HEK293 (cell line): ENCODE measurements around the gene ARL15.

Source experiments
- CTCF ChIA-PET: fragments of 350-600 bp; formaldehyde crosslinking; extraction: SDS; loops from one replicate; lab custom pipeline; 2021; ENCODE audit warnings: antibody characterized with exemption; lab: Yijun Ruan, JAX
- POLR2A ChIA-PET: fragments of 300-600 bp; formaldehyde crosslinking; extraction: SDS; loops from one replicate; lab custom pipeline; 2020; ENCODE audit warnings: antibody characterized with exemption, inconsistent platforms; lab: Yijun Ruan, JAX
- H3K27ac ChIP-seq: fragments of 200-500 bp; sonication (Bioruptor generic); 2 replicates; pipeline ENCODE4 v1.5.1; 2014; ENCODE audit warnings: low read depth, low read length, control low read depth, inconsistent platforms; ENCODE audit errors: extremely low read depth
- H3K36me3 ChIP-seq, 2 experiments: fragments of 200-500 bp in 1 of 2; sonication (Bioruptor generic) in 1 of 2; 1 replicate in 1 of 2; 2 replicates in 1 of 2; pipeline ENCODE4 v1.5.1; 2014 to 2017; ENCODE audit warnings: inconsistent platforms in 2 of 2, low read length in 2 of 2; ENCODE audit not compliant: control insufficient read depth in 2 of 2, insufficient read depth in 1 of 2
- H3K4me1 ChIP-seq: fragments of 200-500 bp; sonication (Bioruptor generic); 2 replicates; pipeline ENCODE4 v1.5.1; 2014; ENCODE audit warnings: mild to moderate bottlenecking, low read length, inconsistent platforms; ENCODE audit not compliant: control insufficient read depth, insufficient read depth
- H3K4me3 ChIP-seq: 2 replicates; pipeline ENCODE4 v1.5.1; 2011; ENCODE audit warnings: low read depth, mild to moderate bottlenecking, control low read depth, low read length, moderate library complexity
- H3K9me3 ChIP-seq: fragments of 200-500 bp; sonication (Bioruptor generic); 2 replicates; pipeline ENCODE4 v1.5.1; 2014; ENCODE audit warnings: low read depth, low read length, inconsistent platforms; ENCODE audit not compliant: control insufficient read depth, insufficient read depth
- HOXA7 ChIP-seq: sonication (generic); formaldehyde crosslinking; IDR thresholded peaks from 2 replicates; pipeline ENCODE4 v1.8.1; 2022; ENCODE audit warnings: missing genetic modification reagents, borderline replicate concordance
- MYNN ChIP-seq: fragments of 450-650 bp; formaldehyde crosslinking; IDR thresholded peaks from 2 replicates; pipeline ENCODE4 v1.5.1; 2016; ENCODE audit warnings: missing biosample characterization, missing genetic modification characterization, borderline replicate concordance
- PATZ1 ChIP-seq: fragments of 450-650 bp; formaldehyde crosslinking; IDR thresholded peaks from 2 replicates; pipeline ENCODE4 v1.5.1; 2016; ENCODE audit warnings: missing biosample characterization, missing genetic modification characterization
- ZBTB11 ChIP-seq: fragments of 450-650 bp; formaldehyde crosslinking; conservative IDR thresholded peaks from 2 replicates; pipeline ENCODE4 v1.5.1; 2016; ENCODE audit warnings: low read depth, missing biosample characterization, missing genetic modification characterization
- ZBTB48 ChIP-seq: fragments of 450-650 bp; formaldehyde crosslinking; IDR thresholded peaks from 2 replicates; pipeline ENCODE4 v1.5.1; 2016; ENCODE audit warnings: missing biosample characterization, missing genetic modification characterization
- ZNF10 ChIP-seq: fragments of 450-650 bp; formaldehyde crosslinking; IDR thresholded peaks from 2 replicates; pipeline ENCODE4 v1.5.1; 2017; ENCODE audit warnings: missing biosample characterization, missing genetic modification characterization
- ZNF112 ChIP-seq: fragments of 450-650 bp; formaldehyde crosslinking; IDR thresholded peaks from 2 replicates; pipeline ENCODE4 v1.5.0; 2017; ENCODE audit warnings: missing biosample characterization, missing genetic modification characterization
- ZNF140 ChIP-seq: fragments of 450-650 bp; formaldehyde crosslinking; IDR thresholded peaks from 2 replicates; pipeline ENCODE4 v1.5.1; 2016; ENCODE audit warnings: missing biosample characterization, missing genetic modification characterization
- ZNF16 ChIP-seq: fragments of 450-650 bp; formaldehyde crosslinking; IDR thresholded peaks from 2 replicates; pipeline ENCODE4 v1.5.1; 2016; ENCODE audit warnings: low read depth, missing biosample characterization, missing genetic modification characterization
- ZNF175 ChIP-seq: fragments of 450-650 bp; formaldehyde crosslinking; IDR thresholded peaks from 2 replicates; pipeline ENCODE4 v1.5.1; 2016; ENCODE audit warnings: missing biosample characterization, missing genetic modification characterization
- ZNF266 ChIP-seq: fragments of 450-650 bp; formaldehyde crosslinking; IDR thresholded peaks from 2 replicates; pipeline ENCODE4 v1.5.1; 2016; ENCODE audit warnings: missing biosample characterization, missing genetic modification characterization, low read depth
- ZNF510 ChIP-seq: fragments of 450-650 bp; formaldehyde crosslinking; IDR thresholded peaks from 2 replicates; pipeline ENCODE4 v1.5.1; 2018; ENCODE audit warnings: mild to moderate bottlenecking, missing genetic modification characterization, missing biosample characterization; ENCODE audit not compliant: insufficient replicate concordance
- ZNF558 ChIP-seq: fragments of 450-650 bp; formaldehyde crosslinking; IDR thresholded peaks from 2 replicates; pipeline ENCODE4 v1.5.1; 2016; ENCODE audit warnings: missing biosample characterization, missing genetic modification characterization
- ZNF561 ChIP-seq: fragments of 450-650 bp; IDR thresholded peaks from 2 replicates; pipeline ENCODE4 v1.5.1; 2018; ENCODE audit warnings: missing biosample characterization, missing genetic modification characterization, borderline replicate concordance
- TF ChIP-seq, protein P1 (sequence below): fragments of 450-650 bp; formaldehyde crosslinking; IDR thresholded peaks from 2 replicates; pipeline ENCODE4 v1.5.1; 2017; ENCODE audit warnings: missing biosample characterization, missing genetic modification characterization
- TF ChIP-seq, protein P2 (sequence below): fragments of 450-650 bp; formaldehyde crosslinking; IDR thresholded peaks from 2 replicates; pipeline ENCODE4 v1.5.1; 2016; ENCODE audit warnings: missing biosample characterization, missing genetic modification characterization
- TF ChIP-seq, protein P3 (sequence below): fragments of 450-650 bp; formaldehyde crosslinking; IDR thresholded peaks from 2 replicates; pipeline ENCODE4 v1.5.1; 2016; ENCODE audit warnings: missing biosample characterization, missing genetic modification characterization

Gene ARL15

GRCh38 chr5:53891159-53891558, 419.2 kb downstream of the ARL15 start:
- Histone ChIP-seq H3K4me1 (no peaks in the 10 kb centered on the region), H3K4me3 (no peak overlapping the region), H3K9me3 (no peaks in the 10 kb centered on the region), H3K27ac (no peak overlapping the region), H3K36me3 (no peaks in the 10 kb centered on the region)
- no peak for TF ChIP-seq MYNN (tag by site-specific recombination)
- TF ChIP-seq ZNF10 (tag by site-specific recombination): no peak
- TF ChIP-seq ZBTB48 (tag by site-specific recombination): no peak
- TF ChIP-seq HOXA7: no peak
- no peak for TF ChIP-seq ZNF16 (tag by site-specific recombination)
- POLR2A ChIA-PET: no interaction called here
- CTCF ChIA-PET: interaction anchor here (0.6 kb wide), 1 partner anchor 1241 kb away, joined by 3 read pairs; no protein-coding TSS in a partner anchor

DNA sequence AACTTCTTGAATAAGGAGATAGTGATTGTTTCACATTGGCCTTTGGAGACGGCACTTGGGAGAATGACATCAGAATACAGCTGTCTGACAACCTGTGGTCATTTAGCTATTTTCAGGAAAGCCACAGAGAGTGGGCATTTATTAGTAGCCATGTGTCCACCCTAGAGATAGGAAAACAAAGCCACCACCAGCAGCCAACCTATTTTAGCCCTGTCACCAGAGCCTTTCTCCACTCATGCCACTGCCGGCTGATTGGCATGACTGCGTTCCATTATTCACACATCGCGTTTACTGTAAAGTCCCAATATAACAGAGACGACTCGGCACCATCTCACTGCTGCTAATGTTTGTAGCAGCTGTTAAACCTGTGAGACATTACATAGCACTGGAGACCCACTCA, 419.9 kb downstream of the ARL15 start:
- Histone ChIP-seq H3K4me3 (no peak overlapping the region), H3K4me1 (no peaks in the 10 kb centered on the region), H3K36me3 (no peaks in the 10 kb centered on the region), H3K9me3 (no peaks in the 10 kb centered on the region), H3K27ac (no peak overlapping the region)
- ChIA-PET CTCF (no interaction called here), POLR2A (no interaction called here)
- TF ChIP-seq, protein P1, sequence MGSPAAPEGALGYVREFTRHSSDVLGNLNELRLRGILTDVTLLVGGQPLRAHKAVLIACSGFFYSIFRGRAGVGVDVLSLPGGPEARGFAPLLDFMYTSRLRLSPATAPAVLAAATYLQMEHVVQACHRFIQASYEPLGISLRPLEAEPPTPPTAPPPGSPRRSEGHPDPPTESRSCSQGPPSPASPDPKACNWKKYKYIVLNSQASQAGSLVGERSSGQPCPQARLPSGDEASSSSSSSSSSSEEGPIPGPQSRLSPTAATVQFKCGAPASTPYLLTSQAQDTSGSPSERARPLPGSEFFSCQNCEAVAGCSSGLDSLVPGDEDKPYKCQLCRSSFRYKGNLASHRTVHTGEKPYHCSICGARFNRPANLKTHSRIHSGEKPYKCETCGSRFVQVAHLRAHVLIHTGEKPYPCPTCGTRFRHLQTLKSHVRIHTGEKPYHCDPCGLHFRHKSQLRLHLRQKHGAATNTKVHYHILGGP (tag by site-specific recombination): no peak
- TF ChIP-seq ZNF558 (tag by site-specific recombination): no peak
- no peak for TF ChIP-seq ZNF175 (tag by site-specific recombination)
- no peak for TF ChIP-seq ZNF266 (tag by site-specific recombination)
- no peak for TF ChIP-seq ZBTB11 (tag by site-specific recombination)
- no peak for TF ChIP-seq ZNF510 (tag by site-specific recombination)
- TF ChIP-seq, protein P2, sequence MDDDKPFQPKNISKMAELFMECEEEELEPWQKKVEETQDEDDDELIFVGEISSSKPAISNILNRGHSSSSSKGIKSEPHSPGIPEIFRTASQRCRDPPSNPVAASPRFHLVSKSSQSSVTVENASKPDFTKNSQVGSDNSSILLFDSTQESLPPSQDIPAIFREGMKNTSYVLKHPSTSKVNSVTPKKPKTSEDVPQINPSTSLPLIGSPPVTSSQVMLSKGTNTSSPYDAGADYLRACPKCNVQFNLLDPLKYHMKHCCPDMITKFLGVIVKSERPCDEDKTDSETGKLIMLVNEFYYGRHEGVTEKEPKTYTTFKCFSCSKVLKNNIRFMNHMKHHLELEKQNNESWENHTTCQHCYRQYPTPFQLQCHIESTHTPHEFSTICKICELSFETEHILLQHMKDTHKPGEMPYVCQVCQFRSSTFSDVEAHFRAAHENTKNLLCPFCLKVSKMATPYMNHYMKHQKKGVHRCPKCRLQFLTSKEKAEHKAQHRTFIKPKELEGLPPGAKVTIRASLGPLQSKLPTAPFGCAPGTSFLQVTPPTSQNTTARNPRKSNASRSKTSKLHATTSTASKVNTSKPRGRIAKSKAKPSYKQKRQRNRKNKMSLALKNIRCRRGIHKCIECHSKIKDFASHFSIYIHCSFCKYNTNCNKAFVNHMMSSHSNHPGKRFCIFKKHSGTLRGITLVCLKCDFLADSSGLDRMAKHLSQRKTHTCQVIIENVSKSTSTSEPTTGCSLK (tag by site-specific recombination): no peak

- CTCF ChIA-PET: no interaction called here
- H3K9me3 ChIP-seq: no peaks in the 10 kb centered on the region
- H3K4me3 ChIP-seq: no peak overlapping the region
- H3K27ac ChIP-seq: no peak overlapping the region
- POLR2A ChIA-PET: no interaction called here
- TF ChIP-seq ZNF112 (tag by site-specific recombination): no peak
- TF ChIP-seq, protein P3, sequence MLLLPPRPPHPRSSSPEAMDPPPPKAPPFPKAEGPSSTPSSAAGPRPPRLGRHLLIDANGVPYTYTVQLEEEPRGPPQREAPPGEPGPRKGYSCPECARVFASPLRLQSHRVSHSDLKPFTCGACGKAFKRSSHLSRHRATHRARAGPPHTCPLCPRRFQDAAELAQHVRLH (tag by site-specific recombination): no peak
- TF ChIP-seq ZNF140: no peak
- TF ChIP-seq PATZ1 (tag by site-specific recombination): no peak
- TF ChIP-seq, protein P1 (tag by site-specific recombination): no peak
- no peak for TF ChIP-seq ZNF561 (tag by site-specific recombination)
- H3K36me3 ChIP-seq: no peaks in the 10 kb centered on the region
- no peaks in the 10 kb centered on the region for H3K4me1 ChIP-seq
Observed at GRCh38 chr5:53884844-53885243, 425.5 kb downstream of the ARL15 start.
